ENCODE data around the gene TLCD2. TPM values are rescaled to one million over a fixed set of nuclear protein-coding genes. Genes with fewer than 3 reads are reported as not detected.
A peak's percentile ranks its signal among the peaks of the same experiment; 100 is the strongest.

TLCD2 gene
- total RNA-seq, 2 donors from 2014 or later: 0.84 to 1.8 TPM

- H3K27ac Mint-ChIP-seq: no peak overlapping the region
- no peak overlapping the region for H3K4me3 Mint-ChIP-seq
- WGBS, 2 experiments (ENCODE audit: insufficient coverage in 1 of 2, insufficient read length in 1 of 2): 92 to 96% methylated on average over 14 to 21 of the region's 21 CpGs
These were observed 27.5 kb upstream of the TLCD2 start for GRCh38 chr17:1737531-1738291.

GRCh38 chr17:1736348-1737281, 26.4 kb upstream of the TLCD2 start:
- H3K27ac ChIP-seq (ENCODE audit: low read depth, low read length): peak overlapping the region; percentile 17
- TF ChIP-seq CTCF (conservative IDR thresholded peaks at IDR 0.05): no peak
- 80 to 85% methylated on average over 16 to 25 of the region's 25 CpGs for WGBS, 2 experiments (ENCODE audit: insufficient coverage in 1 of 2, insufficient read length in 1 of 2)
- Mint-ChIP-seq H3K27ac (no peak overlapping the region), H3K4me3 (no peak overlapping the region), H3K9me3 (peaks cover 8% of the 10 kb centered on the region), H3K4me1 (peaks cover 4% of the 10 kb centered on the region), H3K36me3 (ENCODE audit: low read depth) (peaks cover 23% of the 10 kb centered on the region), H3K27me3 (ENCODE audit: insufficient read depth) (no peaks in the 10 kb centered on the region)
- DNase-seq: no peak
- H3K9ac ChIP-seq (ENCODE audit: extremely low read depth, low read length, poor library complexity, severe bottlenecking): no peak overlapping the region
- peaks cover 4% of the 10 kb centered on the region for H3K36me3 ChIP-seq (ENCODE audit: control insufficient read depth, insufficient read depth, low read length)
- no peaks in the 10 kb centered on the region for H3K4me1 ChIP-seq (ENCODE audit: control insufficient read depth, insufficient read depth, low read length)
- no peak overlapping the region for H3K4me3 ChIP-seq (ENCODE audit: low read length)
- H3K27me3 ChIP-seq (ENCODE audit: control insufficient read depth, insufficient read depth, low read length, poor library complexity, severe bottlenecking): no peaks in the 10 kb centered on the region
- no peaks in the 10 kb centered on the region for H3K9me3 ChIP-seq (ENCODE audit: control insufficient read depth, low read length)

More at GRCh38 chr17:1737531-1738291, 27.5 kb upstream of the TLCD2 start:
- Mint-ChIP-seq H3K9me3 (peaks cover 10% of the 10 kb centered on the region), H3K27me3 (ENCODE audit: insufficient read depth) (peaks cover 1% of the 10 kb centered on the region), H3K36me3 (ENCODE audit: low read depth) (peaks cover 23% of the 10 kb centered on the region), H3K4me1 (peaks cover 6% of the 10 kb centered on the region)
- peaks cover 4% of the 10 kb centered on the region for H3K36me3 ChIP-seq (ENCODE audit: control insufficient read depth, insufficient read depth, low read length)
- no peak overlapping the region for H3K4me3 ChIP-seq (ENCODE audit: low read length)
- H3K9me3 ChIP-seq (ENCODE audit: control insufficient read depth, low read length): no peaks in the 10 kb centered on the region
- no peaks in the 10 kb centered on the region for H3K27me3 ChIP-seq (ENCODE audit: control insufficient read depth, insufficient read depth, low read length, poor library complexity, severe bottlenecking)
- TF ChIP-seq CTCF (conservative IDR thresholded peaks at IDR 0.05): no peak
- no peaks in the 10 kb centered on the region for H3K4me1 ChIP-seq (ENCODE audit: control insufficient read depth, insufficient read depth, low read length)
- no peak overlapping the region for H3K27ac ChIP-seq (ENCODE audit: low read depth, low read length)
- no peak overlapping the region for H3K9ac ChIP-seq (ENCODE audit: extremely low read depth, low read length, poor library complexity, severe bottlenecking)
- no peak for DNase-seq

- peaks cover 8% of the 10 kb centered on the region for H3K9me3 Mint-ChIP-seq
- 90 to 92% methylated on average over 2 to 17 of the region's 17 CpGs for WGBS, 2 experiments (ENCODE audit: insufficient coverage in 1 of 2, insufficient read length in 1 of 2)
- H3K36me3 Mint-ChIP-seq (ENCODE audit: low read depth): peaks cover 24% of the 10 kb centered on the region
- no peak overlapping the region for H3K27ac Mint-ChIP-seq
- no peak overlapping the region for H3K9ac ChIP-seq (ENCODE audit: extremely low read depth, low read length, poor library complexity, severe bottlenecking)
- H3K4me1 ChIP-seq (ENCODE audit: control insufficient read depth, insufficient read depth, low read length): no peaks in the 10 kb centered on the region
- no peaks in the 10 kb centered on the region for H3K27me3 ChIP-seq (ENCODE audit: control insufficient read depth, insufficient read depth, low read length, poor library complexity, severe bottlenecking)
- H3K9me3 ChIP-seq (ENCODE audit: control insufficient read depth, low read length): no peaks in the 10 kb centered on the region
- H3K4me3 Mint-ChIP-seq: no peak overlapping the region
- no peak for TF ChIP-seq CTCF (conservative IDR thresholded peaks at IDR 0.05)
- no peak overlapping the region for H3K4me3 ChIP-seq (ENCODE audit: low read length)
- no peak overlapping the region for H3K27ac ChIP-seq (ENCODE audit: low read depth, low read length)
- no peaks in the 10 kb centered on the region for H3K27me3 Mint-ChIP-seq (ENCODE audit: insufficient read depth)
- peaks cover 4% of the 10 kb centered on the region for H3K36me3 ChIP-seq (ENCODE audit: control insufficient read depth, insufficient read depth, low read length)
- peaks cover 4% of the 10 kb centered on the region for H3K4me1 Mint-ChIP-seq
- DNase-seq: no peak
These were observed 25.7 kb upstream of the TLCD2 start for GRCh38 chr17:1735834-1736347.

Data from endodermal cell (in vitro differentiated cells).